Pulmonary artery endothelial cell (primary cell): Measurements from ENCODE around the gene POTEM. TPM values are rescaled to one million over a fixed set of nuclear protein-coding genes. Genes with fewer than 3 reads are reported as not detected.
"Not testable (repeated sequence)": the region's sequence is repeated elsewhere in the genome, so short reads cannot be mapped to it uniquely, and the experiment has no call there.

ENCODE experiments used
- DNase-seq: peaks from one replicate; pipeline ENCODE4 v3.0.0-alpha.2; 2011; ENCODE audit warnings: low read depth, low spot score
- total RNA-seq: library from RNA; depleted of rRNA; stranded (reverse); fragments of >200 nt; gene quantifications from 2 replicates; pipeline ENCODE4 v1.2.3, GENCODE V29; 2014

POTEM gene
- total RNA-seq, 1 donor from 2014 or later = not detected

- DNase-seq = not testable (repeated sequence)
These were observed 69.7 kb downstream of the POTEM start for GRCh38 chr14:19036811-19037382.

GRCh38 chr14:19038060-19038664 is 70.9 kb downstream of the POTEM start:
- not testable (repeated sequence) for DNase-seq

- not testable (repeated sequence) for DNase-seq
These were observed 71.6 kb downstream of the POTEM start for GRCh38 chr14:19038785-19039184.

- not testable (repeated sequence) for DNase-seq
These were observed 76.2 kb downstream of the POTEM start for GRCh38 chr14:19043384-19043783.
